DOHH2 (cell line): ENCODE results near the gene S100A13.

Source experiments
- EZH2phosphoT487 ChIP-seq: fragments of 200-600 bp; sonication (generic); IDR thresholded peaks from 2 replicates; pipeline ENCODE4 v1.6.1; 2017; ENCODE audit warnings: borderline replicate concordance, mild to moderate bottlenecking, antibody characterized with exemption, low read length, moderate library complexity, mixed read lengths
- TF ChIP-seq, protein P1 (sequence below): fragments of 200-600 bp; sonication (generic); IDR thresholded peaks from one replicate; pipeline ENCODE4 v1.5.1; 2014; ENCODE audit warnings: antibody characterized with exemption, mild to moderate bottlenecking, low read depth, low read length; ENCODE audit not compliant: poor library complexity, severe bottlenecking

DNA sequence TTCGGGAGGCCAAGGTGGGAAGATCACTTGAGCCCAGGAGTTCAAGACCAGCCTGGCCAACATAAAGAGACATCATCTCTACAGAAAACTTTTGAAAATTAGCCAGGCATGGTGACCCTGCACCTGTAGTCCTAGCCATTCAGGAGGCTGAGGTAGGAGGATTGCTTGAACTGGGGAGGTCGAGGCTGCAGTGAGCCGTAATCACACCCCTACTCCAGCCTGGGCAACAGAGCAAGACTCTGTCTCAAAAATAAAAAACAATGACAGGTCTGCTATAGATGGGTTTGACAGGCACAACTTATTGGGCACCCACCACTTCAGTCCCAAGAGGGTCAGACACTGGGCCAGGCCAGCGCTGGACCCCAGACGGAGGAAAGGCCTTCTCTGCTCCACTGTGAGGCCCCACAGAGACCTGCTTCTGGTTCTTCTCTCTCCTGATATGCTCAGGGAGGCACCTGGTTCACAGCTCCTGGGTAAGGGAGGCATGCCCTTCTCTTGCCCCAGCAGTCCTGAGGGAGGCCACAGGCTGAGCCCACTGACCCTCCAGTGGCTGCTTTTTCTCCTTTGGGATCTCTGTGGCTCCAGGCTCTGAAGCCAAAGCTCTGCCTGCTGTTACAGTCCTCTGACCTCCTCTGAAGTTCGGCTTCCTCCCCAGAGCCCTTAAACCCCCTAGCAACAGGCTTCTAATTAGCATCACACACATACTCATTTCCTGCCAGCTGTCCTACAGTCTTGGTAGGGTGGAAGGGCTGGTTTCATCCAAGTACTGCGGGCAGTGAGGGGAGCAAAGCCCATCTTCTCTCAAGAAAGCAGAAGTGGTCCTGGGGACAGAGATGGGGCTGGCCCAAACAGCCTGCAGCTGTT lies 28.8 kb downstream of the S100A13 start:
- TF ChIP-seq, protein P1, sequence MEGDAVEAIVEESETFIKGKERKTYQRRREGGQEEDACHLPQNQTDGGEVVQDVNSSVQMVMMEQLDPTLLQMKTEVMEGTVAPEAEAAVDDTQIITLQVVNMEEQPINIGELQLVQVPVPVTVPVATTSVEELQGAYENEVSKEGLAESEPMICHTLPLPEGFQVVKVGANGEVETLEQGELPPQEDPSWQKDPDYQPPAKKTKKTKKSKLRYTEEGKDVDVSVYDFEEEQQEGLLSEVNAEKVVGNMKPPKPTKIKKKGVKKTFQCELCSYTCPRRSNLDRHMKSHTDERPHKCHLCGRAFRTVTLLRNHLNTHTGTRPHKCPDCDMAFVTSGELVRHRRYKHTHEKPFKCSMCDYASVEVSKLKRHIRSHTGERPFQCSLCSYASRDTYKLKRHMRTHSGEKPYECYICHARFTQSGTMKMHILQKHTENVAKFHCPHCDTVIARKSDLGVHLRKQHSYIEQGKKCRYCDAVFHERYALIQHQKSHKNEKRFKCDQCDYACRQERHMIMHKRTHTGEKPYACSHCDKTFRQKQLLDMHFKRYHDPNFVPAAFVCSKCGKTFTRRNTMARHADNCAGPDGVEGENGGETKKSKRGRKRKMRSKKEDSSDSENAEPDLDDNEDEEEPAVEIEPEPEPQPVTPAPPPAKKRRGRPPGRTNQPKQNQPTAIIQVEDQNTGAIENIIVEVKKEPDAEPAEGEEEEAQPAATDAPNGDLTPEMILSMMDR, result no peak
- no peak for TF ChIP-seq EZH2phosphoT487
